ENCODE data around the gene TSHB. TPM values are rescaled to one million over a fixed set of nuclear protein-coding genes. Genes with fewer than 3 reads are reported as not detected.

The TSHB gene
- total RNA-seq, 4 donors from 2014 or later, result not detected

GRCh38 chr1:115077286-115077983 is 47.8 kb downstream of the TSHB start:
- Histone ChIP-seq H3K4me3 (no peak overlapping the region), H3K9me3 (no peaks in the 10 kb centered on the region), H3K4me1 (no peaks in the 10 kb centered on the region), H3K27ac (no peak overlapping the region), H3K27me3 (no peaks in the 10 kb centered on the region), H3K36me3 (no peaks in the 10 kb centered on the region)
- no peak for TF ChIP-seq EP300 (IDR thresholded peaks at IDR 0.05)
- TF ChIP-seq, protein P1, sequence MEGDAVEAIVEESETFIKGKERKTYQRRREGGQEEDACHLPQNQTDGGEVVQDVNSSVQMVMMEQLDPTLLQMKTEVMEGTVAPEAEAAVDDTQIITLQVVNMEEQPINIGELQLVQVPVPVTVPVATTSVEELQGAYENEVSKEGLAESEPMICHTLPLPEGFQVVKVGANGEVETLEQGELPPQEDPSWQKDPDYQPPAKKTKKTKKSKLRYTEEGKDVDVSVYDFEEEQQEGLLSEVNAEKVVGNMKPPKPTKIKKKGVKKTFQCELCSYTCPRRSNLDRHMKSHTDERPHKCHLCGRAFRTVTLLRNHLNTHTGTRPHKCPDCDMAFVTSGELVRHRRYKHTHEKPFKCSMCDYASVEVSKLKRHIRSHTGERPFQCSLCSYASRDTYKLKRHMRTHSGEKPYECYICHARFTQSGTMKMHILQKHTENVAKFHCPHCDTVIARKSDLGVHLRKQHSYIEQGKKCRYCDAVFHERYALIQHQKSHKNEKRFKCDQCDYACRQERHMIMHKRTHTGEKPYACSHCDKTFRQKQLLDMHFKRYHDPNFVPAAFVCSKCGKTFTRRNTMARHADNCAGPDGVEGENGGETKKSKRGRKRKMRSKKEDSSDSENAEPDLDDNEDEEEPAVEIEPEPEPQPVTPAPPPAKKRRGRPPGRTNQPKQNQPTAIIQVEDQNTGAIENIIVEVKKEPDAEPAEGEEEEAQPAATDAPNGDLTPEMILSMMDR (IDR thresholded peaks at IDR 0.05), result no peak
- TF ChIP-seq POLR2A (IDR thresholded peaks at IDR 0.05), result no peak
- WGBS, 2 donors, result 76 to 77% methylated on average over 5 of the region's 5 CpGs
- no peak for DNase-seq (ENCODE audit: low spot score in 2 of 2)

GRCh38 chr1:115077984-115078330 is 48.3 kb downstream of the TSHB start:
- Histone ChIP-seq H3K4me3 (no peak overlapping the region), H3K4me1 (no peaks in the 10 kb centered on the region), H3K27me3 (no peaks in the 10 kb centered on the region), H3K9me3 (no peaks in the 10 kb centered on the region), H3K36me3 (no peaks in the 10 kb centered on the region), H3K27ac (no peak overlapping the region)
- no peak for DNase-seq (ENCODE audit: low spot score in 2 of 2)
- 85 to 92% methylated on average over 1 of the region's 1 CpG for WGBS, 2 donors
- TF ChIP-seq EP300 (IDR thresholded peaks at IDR 0.05) (no peak), POLR2A (IDR thresholded peaks at IDR 0.05) (no peak)
- TF ChIP-seq, protein P1 (IDR thresholded peaks at IDR 0.05), result no peak

GRCh38 chr1:115078708-115079107 is 49.1 kb downstream of the TSHB start:
- no peak overlapping the region for H3K27ac ChIP-seq
- H3K4me1 ChIP-seq, result no peaks in the 10 kb centered on the region
- DNase-seq (ENCODE audit: low spot score in 2 of 2), result no peak

GRCh38 chr1:115082949-115083348 is 53.3 kb downstream of the TSHB start:
- 80 to 88% methylated on average over 6 of the region's 6 CpGs for WGBS, 2 donors
- DNase-seq (ENCODE audit: low spot score in 2 of 2), result no peak
- H3K4me1 ChIP-seq, result no peaks in the 10 kb centered on the region
- H3K27me3 ChIP-seq, result no peaks in the 10 kb centered on the region
- TF ChIP-seq, protein P1 (IDR thresholded peaks at IDR 0.05), result no peak
- TF ChIP-seq EP300 (IDR thresholded peaks at IDR 0.05) (no peak), POLR2A (IDR thresholded peaks at IDR 0.05) (no peak)
- H3K27ac ChIP-seq, result no peak overlapping the region
- no peaks in the 10 kb centered on the region for H3K9me3 ChIP-seq
- no peaks in the 10 kb centered on the region for H3K36me3 ChIP-seq
- H3K4me3 ChIP-seq, result no peak overlapping the region

More at GRCh38 chr1:115078708-115079107, 49.1 kb downstream of the TSHB start:
- no peaks in the 10 kb centered on the region for H3K36me3 ChIP-seq
- no peak overlapping the region for H3K4me3 ChIP-seq
- no peaks in the 10 kb centered on the region for H3K9me3 ChIP-seq
- TF ChIP-seq, protein P1 (IDR thresholded peaks at IDR 0.05), result no peak
- TF ChIP-seq POLR2A (IDR thresholded peaks at IDR 0.05) (no peak), EP300 (IDR thresholded peaks at IDR 0.05) (no peak)
- WGBS, 2 donors, result 78 to 86% methylated on average over 4 of the region's 4 CpGs
- H3K27me3 ChIP-seq, result no peaks in the 10 kb centered on the region

Other genes starting within 250 kb of the TSHB start
- 10 to 100 TPM; 19.8 to 58.1 (median 44.0) TPM for gene SIKE1, start 249.1 kb upstream of the TSHB start, total RNA-seq
- not detected for gene SYCP1, start 175.0 kb upstream of the TSHB start, total RNA-seq
- 1 to 10 TPM in 3 of 4 donors, under 1 TPM in 1; 0.84 to 7.1 (median 3.2) TPM for gene TSPAN2, start 59.7 kb downstream of the TSHB start, total RNA-seq

All from tibial nerve (tissue), 4 donors.